Measurements from ENCODE around the gene TNRC6C.

GRCh38 chr17:78148286-78149016, 189.9 kb downstream of the TNRC6C start:
- TF ChIP-seq POLR2A (IDR thresholded peaks at IDR 0.05; ENCODE audit: low read length) (no peak), GATA1 (IDR thresholded peaks at IDR 0.05; ENCODE audit: low read depth, low read length) (no peak)

Data from erythroblast (primary cell).